Activated CD4-positive, alpha-beta T cell treated with anti-CD3 and anti-CD28 coated beads for 4 hours (primary cell): ENCODE data around the gene CCDC54.
"Not testable (repeated sequence)": the region's sequence is repeated elsewhere in the genome, so short reads cannot be mapped to it uniquely, and the experiment has no call there.

Source experiments
- DNase-seq, 2 donors: peaks; one replicate each; pipeline ENCODE4 v3.0.0-alpha.2; 2020

Gene CCDC54

DNA sequence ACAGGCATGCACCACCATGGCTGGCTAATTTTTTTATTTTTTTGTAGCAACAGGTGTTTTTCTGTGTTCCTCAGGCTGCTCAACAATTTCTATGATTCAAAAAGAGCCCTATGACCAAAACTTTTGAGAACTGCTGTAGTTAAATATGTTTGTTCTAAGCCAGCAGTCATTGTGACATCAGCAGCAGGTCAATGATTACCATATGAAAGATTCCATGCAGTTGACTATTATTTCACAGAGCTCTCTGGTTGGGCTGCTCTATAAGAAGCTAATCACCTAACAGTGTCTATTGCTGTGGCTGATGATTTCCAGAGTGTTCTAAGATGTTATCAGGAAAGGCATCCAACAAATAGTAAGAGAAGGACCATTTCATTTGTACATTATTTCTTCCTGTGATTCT is at the start of gene CCDC54:
CCDC54 (plus strand) TSS at position 289 of the 400 bp plus-strand sequence. CDS start 149 bp downstream, outside the sequence.
- no peak for DNase-seq

DNA sequence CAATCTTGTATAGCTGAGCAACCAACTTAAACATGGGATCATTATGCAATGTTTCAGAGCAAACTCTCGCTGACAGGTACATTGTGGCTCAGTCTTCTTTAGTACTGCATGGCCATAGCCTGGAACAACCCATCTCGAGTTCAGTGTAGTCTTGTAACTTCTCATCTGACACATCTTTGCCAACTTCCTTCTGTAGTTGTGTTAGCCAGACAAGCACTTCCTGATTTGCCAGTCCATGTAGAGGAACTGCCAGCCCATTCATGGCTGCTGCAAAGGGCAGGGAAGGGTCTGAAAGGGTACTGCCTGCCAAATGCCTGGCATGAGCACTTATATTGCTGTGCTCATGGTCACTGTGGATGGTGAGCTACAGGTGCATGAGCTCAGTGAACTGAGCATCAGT is 49.2 kb upstream of the CCDC54 start:
- no peak for DNase-seq

DNA sequence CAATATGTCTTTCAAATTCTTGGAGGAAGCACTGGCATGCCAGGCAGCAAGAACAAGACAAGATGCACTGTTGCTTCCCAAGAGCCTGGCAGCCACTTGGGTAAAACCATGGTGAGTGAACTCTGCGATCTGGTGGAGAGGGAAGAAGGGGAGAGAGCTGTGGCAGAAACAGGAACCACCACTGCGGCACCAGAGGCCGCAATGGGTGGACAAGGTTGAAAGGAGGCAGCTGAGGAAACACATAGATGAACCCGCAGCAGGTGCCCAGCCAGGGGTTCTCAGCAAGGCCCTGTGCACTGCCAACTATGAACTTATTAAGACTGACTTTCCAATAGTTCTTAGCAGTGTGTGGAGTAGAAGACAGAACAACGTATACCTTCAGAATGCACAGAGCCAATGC is 48.2 kb upstream of the CCDC54 start:
- no peak for DNase-seq

DNA sequence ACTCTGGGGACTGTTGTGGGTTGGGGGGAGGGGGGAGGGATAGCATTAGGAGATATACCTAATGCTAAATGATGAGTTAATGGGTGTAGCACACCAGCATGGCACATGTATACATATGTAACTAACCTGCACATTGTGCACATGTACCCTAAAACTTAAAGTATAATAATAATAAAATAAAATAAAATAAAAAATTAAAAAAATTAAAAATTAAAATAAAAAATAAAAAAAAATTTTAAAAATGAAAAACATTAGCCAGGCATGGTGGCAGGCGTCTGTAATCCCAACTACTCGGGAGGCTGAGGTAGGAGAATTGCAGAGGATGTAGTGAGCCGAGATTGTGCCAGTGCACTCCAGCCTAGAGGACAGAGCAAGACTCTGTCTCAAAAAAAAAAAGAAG is 37.5 kb upstream of the CCDC54 start:
- not testable (repeated sequence) for DNase-seq

DNA sequence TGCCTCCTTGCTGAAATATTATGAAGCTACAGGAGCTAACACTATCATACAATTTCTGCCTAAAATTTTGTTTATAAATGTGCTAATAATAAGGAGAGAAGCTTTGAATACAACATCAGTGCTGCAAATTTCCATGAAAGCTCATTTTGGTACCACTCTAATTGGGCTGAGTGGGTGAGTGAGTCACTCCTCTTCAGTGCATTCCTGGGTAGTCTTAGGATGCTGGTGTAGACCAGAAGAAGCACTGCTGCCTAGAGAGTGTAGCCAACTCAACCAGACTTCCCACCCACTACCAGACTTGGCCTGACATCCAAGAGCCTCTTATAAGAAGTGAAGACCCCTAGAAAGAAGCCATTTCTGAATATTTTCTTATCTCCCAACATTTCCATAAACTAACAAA is 32.5 kb upstream of the CCDC54 start:
- DNase-seq, result no peak

DNA sequence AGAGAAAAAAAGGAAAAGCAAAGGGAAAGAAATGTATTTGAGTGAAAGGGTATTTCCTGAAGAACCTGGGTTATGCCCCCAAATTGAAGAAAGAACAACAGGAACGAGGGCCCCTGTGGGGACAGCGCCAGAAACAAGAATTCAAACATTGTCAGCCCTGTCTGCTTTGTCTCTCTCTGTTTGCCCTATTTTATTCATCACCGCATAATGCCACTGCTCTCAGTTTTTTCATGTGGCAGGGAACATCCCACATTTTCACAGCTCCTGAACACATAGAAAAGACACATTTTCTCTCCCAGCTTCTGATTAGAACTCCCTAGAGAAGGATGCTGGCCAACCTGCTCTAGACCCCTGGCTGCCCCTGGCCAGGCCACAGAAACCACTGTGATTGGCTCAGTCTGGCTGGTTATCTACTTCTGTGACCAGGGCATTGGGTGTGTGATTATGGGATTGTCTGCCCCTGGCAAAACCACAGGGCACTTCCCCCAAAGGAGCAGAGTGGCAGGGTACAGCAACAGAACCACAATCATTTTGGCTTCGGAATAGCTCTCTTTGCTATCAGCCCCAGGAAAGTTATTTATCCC is 31.3 kb upstream of the CCDC54 start:
- no peak for DNase-seq

DNA sequence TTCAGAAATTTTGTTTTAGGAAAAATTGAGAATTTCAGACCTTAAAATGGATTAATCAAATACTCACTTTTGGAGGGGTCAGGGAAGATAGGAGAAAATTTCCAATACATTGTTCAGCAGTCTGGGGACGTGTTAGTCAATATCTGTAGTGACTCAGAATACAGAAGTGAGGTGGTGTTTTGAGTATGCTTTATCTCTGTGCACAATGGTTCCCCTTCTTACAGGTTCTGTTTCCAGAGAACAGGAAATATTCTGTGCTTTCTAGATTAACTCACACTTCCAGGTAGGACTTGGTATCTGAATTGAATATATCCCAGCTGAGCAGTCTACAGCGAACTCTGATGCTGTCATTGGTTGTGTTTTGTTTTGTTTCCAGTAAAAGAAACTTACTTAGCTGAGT is 30.7 kb upstream of the CCDC54 start:
- no peak for DNase-seq

DNA sequence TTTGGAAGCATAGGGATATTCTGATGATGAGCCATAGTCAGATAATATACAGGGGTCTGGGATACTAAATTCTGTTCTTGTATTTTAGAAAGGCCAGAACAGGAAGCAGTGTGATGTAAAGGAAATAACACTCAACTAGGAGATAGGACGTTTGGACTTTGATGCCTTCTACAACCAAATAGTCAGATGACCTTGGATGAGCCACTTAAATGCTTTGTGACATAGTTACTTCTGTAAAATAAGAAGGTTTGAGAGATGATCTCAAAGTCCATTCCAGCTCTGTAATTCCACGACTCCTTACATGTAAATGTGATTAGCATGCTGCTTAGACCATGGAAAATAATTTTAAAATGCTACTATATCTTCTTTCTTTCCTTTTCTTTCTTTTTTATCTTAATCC is 29.5 kb upstream of the CCDC54 start:
- no peak for DNase-seq

DNA sequence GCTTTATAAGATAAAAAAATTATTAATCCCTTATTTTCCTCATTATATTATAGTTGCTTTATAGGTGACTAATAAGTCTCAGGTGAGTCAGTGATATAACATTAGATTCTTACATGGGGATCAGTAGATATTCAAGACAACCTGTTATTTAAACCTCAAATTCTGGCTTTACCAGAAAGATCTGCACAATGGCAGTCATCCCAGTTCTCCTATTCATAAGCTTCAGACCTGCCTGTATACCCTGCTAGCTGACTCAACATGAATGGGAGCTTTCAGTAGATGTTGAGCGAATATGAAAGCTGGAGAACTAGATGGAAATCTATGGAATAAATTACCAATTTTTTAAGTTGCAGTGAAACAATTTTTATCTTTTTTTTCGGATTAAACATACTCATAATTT is 20.5 kb upstream of the CCDC54 start:
- no peak for DNase-seq

DNA sequence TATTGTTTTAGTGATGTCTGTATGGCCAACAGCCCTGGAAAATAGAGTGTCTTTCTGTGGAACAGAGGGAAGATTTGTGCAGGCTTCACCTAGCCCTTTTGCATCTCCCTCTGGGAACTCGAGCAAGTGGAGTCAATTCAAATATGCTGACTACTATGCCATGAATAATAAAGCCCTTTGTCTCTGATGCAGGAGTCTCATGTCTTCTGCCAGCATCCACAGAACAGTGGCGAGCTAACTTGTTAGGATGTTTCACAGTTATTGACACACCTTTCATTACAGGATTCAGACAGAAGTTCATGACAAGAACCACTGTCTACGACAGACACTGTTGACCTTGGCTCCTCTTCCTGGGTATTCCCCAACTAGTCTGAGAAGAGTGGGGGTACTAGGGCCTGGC is 15.6 kb upstream of the CCDC54 start:
- no peak for DNase-seq

DNA sequence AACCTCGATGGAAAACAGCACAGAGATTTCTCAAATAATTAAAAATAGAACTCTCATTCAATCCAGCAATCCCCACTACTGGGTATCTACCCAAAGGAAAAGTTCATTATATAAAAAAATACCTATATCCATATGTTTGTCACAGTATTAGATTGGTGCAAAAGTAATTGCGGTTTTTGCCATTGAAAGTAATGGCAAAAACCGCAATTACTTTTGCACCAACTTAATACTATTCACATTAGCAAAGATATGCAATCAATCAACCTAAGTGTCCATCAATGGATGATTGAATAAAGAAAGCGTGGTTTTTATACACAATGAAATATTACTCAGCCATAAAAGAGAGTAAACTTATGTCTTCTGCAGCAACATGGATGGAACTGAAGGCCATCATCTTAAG is 12.2 kb upstream of the CCDC54 start:
- no peak for DNase-seq

DNA sequence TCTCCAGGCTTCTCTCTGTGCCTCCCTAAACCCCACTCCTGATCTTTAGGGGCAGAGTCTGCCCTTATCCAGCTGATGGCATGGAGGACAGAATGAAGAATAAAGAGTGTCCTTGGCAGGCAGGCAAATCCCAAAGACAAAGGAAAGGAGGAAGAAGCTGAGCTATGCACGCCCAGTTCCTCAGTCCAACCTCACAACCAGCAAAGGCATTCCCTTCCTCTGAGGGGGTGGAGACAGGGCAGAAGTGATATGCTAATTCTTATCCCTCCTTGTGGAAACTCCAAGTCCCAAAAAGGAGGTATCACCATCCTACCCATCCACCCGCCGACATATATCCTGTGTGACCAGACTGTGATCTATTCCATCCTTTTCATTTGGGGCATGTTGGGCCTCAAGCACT is 10.5 kb upstream of the CCDC54 start:
- DNase-seq, result no peak

DNA sequence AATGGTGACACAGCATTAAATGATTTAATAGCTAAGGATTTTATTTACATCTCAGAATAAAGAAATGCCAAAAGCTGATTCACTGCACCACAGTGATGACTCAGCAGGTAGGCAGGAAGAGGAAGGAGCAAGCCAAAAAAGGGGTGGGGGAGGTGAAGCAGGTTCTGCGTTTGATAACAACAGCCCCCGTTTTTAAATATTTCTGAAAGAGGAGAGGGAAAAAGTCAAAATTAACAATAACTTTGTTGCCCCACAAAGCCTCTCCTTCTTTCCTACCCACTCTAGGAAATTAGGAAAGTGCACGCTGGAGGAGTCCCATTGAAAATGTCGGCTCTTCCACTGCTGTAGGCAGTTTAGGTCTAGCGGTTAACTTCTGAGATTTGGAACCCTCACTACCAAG is 9.9 kb upstream of the CCDC54 start:
- no peak for DNase-seq

DNA sequence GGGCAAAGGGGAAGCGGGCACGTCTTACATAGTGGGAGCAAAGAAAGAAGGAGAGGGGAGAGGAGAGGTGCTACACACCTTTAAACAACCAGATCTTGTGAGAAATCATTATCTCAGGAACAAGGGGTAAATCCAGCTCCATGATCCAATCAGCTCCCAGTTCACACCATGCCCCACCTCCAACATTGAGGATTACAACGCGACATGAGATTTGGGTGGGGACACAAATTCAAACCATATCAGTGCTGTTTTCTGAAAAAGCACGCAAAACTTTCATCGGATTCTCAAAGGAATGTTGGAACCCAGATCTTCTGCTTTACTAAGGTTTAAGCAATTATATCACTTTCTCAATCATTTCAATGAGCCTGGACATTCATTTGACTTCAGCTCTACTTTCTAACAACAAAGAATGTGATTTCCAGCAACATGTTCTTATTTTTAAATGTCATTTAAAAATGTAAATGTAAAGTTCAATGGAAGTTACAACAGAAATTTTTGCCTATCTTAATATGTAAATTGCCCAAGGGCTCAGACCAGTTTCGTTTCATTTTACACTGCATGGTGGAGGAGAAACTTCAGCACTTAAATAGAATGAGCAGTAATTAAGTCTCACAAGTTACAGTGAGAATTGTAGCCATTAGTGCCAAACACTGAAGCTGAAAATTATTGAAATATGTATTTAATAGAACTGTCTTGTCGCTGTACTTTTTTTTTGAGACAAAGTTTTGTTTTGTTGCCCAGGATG is 8.4 kb upstream of the CCDC54 start:
- DNase-seq, result no peak

DNA sequence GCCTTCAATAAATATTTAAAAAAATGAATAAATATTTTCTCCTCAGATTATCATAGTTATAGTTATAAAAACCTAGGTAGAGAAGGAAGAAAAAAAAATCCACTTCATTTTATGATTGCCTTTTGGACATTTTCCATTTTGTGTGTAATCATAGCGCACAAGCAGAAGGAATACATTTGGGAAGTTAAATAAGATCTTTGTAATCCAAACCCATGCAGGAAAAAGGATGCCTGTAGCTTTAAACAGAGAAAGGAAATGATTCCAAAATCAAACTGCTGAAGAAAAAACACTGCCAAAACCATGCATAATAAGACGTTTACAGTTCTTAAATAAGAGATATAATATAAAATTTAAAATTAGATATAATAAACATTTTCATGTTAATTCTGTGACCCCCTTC is 7.4 kb upstream of the CCDC54 start:
- DNase-seq, result no peak

DNA sequence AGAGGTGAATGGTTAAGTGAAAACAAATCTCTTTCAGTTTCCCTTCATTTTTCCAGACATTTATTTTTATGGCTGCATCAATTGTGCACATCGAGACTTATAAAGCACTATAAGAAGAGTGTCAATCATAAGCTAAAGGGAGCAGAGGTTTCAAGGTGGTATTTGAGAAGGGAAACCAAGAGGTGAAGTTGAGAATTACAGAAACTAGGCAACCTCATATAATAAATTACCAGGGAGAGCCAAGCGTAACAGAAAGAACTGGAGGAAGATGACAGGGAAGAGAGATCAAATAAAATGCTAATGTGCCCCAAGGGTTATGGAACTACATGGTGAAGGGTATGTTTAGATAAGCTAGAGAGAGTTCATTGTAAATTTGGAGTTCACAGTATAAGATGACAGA is 6.3 kb upstream of the CCDC54 start:
- no peak for DNase-seq

DNA sequence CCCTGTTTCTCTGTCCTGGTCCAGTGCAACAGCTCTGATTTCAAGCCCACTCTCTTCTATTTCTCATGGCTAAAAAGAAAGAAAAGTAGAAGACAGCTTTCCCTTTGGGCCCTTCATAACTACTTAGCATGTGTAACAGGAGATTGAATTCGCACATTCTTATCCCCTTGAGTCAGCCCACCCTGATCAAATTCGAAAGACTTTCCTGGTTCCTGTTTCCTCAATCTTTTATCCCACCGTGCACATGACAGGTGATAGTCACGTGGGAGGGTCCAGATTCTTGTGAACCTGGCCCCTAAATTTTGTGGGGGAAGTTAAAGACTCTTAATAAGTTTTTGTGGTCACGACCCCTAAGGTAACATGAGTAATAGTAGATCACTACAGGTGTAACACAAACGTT is 4.7 kb upstream of the CCDC54 start:
- no peak for DNase-seq

DNA sequence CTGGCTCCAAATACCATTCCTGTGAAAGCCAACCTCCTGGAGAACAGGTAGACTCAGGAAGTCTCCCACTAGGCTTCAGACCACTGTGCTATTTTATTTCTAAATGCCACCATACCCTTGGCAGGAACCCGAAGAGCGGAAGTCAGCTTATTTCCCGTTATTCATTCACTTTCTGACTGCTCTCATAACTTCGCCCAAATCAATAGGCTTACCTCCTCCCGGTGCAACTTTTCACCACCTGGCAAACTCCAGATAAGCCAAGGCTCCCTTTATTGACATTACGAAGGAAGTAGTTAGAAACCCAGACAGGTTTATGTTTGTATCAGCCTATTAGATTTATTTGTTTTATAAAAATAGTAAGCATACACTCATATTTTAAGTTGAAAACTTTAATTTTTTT is 3.3 kb upstream of the CCDC54 start:
- DNase-seq, result no peak

DNA sequence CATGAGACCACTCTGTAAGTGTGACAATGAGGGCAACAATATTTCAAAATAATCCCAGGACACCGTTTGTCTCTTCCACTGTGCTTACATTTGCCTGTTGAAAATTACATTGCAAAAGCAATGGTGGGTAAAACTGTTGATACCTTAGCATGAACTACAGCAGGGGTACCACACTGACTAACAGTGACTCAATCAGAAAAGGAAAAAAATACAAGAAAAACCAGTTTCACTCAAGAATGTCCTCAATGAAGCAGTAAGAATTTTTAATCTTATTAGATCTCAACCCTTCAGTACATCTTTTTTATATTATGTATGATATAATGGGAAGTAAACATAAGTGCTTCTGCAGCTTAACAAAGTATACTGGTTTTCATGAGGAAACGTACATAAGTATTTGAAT is 1.6 kb upstream of the CCDC54 start:
- no peak for DNase-seq

DNA sequence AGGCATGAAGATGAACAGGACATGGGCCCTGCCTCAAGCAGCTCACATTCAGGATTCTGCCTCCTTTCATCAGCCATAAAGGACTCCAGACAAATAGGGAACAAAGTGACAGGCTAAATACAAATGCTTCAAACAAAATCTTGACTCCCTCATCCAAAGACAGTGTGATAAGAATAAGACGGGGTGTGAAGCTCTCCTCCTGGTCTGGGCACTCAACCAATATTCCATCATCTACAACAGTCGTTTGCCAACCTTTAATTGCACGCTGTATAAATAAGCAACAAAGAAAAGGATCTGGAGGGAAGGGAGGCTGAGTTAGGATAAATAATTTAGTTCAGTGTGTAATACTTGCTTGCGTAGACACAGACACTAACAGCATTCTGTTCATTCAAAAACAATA is 5.4 kb downstream of the CCDC54 start:
- DNase-seq, result no peak

DNA sequence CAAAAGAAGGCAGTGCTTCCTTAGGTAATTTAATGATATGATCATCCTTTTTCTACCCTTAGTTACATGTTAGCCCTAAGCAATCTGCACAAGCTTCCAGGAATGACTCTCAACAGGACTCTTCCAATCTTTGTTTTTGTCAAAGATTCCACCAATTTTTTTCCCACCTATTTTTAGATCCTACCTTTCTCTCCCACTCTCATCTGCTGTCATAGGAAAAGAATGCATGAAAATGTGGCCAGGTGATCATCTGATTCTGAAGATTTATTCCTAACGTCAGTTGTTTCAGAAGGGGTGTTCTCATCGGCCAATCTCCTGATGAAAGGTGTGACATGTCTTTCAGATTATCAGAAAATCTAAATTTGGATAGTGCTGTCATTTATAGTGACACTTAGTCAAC is 7.2 kb downstream of the CCDC54 start:
- DNase-seq, result no peak

DNA sequence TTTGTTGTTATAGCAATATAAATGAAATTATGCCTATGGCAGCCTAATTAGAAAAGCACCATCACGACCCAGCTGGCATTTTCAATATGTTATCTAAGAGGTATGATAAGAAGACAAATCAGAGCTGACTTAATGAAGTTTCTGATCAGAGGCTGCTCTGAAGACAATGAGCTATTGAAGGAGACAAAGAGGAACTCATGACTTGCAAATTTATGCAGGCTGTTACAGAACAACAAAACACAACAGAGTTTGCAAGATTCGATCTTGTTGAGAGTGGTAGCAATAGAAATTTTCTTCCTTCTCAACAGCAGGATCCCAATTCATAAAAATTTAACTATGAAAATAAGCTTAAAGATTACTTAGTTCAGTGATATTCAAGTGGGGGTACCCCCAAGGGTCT is 7.7 kb downstream of the CCDC54 start:
- no peak for DNase-seq

DNA sequence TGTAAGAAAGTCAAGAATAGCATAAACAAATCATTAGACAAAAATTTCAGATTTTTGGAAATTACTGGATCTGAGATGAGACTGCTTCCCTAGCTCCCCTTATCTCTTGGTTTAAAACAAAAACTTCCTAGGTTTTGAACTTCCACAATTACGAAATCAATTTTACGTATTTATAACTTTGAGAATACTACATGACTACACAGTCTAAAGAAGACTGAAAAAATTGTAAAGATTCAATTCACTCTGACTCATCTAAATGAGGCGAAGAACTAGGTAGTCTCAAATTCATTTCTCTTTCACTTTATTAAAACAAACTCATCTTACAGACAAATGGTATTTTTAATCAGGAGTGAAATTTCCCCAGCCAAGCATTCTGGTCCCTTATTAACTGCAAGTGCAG is 10.3 kb downstream of the CCDC54 start:
- no peak for DNase-seq

DNA sequence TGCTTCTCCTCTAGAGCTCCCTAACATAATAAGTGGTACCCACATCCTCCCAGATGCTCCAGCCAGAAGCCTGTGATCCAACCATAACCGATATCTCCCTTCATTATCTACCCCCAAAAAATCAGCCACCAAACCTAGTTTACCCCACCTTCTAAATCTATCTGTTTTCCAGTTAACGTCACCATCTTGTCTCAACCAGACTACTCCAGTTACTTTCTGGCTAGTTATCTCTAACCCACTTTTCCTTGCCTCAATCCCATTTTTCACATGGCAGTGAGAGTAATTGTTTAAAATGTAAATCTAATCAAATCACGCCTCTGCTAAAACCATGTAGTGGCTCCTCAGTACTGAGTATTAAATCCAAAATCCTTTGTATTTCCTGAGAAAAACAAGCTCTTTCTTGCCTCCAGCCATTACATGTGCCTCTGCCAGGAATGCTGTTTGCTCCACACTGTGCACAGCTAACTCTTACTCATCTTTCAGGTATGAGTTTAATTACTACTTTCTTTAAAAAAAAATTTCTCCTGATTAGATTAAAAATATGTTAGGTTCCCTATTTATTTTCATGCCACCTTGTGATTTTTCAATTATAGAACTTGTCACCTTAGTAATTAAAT is 15.4 kb downstream of the CCDC54 start:
- DNase-seq, result no peak

DNA sequence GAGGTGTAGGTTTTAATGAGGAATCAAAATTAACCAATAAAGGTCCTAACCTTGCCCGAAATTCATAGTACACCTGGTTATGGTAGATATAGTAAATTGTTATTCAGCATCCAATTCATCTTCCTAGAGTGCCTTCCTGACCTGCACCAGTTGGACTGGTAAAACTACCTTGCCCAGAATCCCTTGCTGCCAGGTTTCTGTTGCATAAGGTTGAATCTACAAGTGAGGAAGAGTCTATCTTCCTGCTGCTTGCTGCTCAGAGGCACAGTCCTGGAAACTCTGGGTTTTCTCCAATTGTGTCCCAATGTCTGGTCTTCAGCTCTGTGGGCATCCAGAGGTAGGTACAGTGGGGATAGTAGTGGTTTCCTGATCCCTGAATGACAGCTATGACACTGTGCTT is 17.3 kb downstream of the CCDC54 start:
- no peak for DNase-seq
